Neural cell (in vitro differentiated cells): ENCODE measurements around the gene MTRR. TPM values are rescaled to one million over a fixed set of nuclear protein-coding genes. Genes with fewer than 3 reads are reported as not detected.

Experiments
- H2AFZ ChIP-seq: fragments of 200-600, 300-800 bp; sonication (generic), shearing (Covaris generic); 2 replicates; pipeline ENCODE4 v1.6.0; 2014; ENCODE audit warnings: low read depth, mild to moderate bottlenecking, antibody characterized with exemption, low read length, moderate library complexity
- H3F3A ChIP-seq: fragments of 200-600 bp; shearing (Covaris generic); 2 replicates; pipeline ENCODE4 v1.6.1; 2016; ENCODE audit warnings: mild to moderate bottlenecking, moderate library complexity, mixed read lengths, antibody characterized with exemption, low read length; ENCODE audit not compliant: insufficient read depth, poor library complexity, severe bottlenecking
- H3K27ac ChIP-seq: fragments of 200-600, 300-800 bp; sonication (generic), shearing (Covaris generic); 2 replicates; pipeline ENCODE4 v1.5.1; 2014; ENCODE audit warnings: mild to moderate bottlenecking, low read length, moderate library complexity
- H3K27me3 ChIP-seq: fragments of 300-800, 200-600 bp; sonication (generic), shearing (Covaris generic); 2 replicates; pipeline ENCODE4 v1.6.0; 2014; ENCODE audit warnings: mild to moderate bottlenecking, low read depth, low read length, moderate library complexity; ENCODE audit not compliant: insufficient read depth
- H3K36me3 ChIP-seq: fragments of 300-800, 200-600 bp; sonication (generic), shearing (Covaris generic); 2 replicates; pipeline ENCODE4 v1.5.1; 2014; ENCODE audit warnings: mild to moderate bottlenecking, antibody characterized with exemption, low read length, moderate library complexity; ENCODE audit not compliant: insufficient read depth
- H3K4me2 ChIP-seq: fragments of 300-800, 200-600 bp; sonication (generic), shearing (Covaris generic); 2 replicates; pipeline ENCODE4 v1.6.0; 2014; ENCODE audit warnings: mild to moderate bottlenecking, low read length
- H3K4me3 ChIP-seq: fragments of 300-800, 200-600 bp; sonication (generic), shearing (Covaris generic); 2 replicates; pipeline ENCODE4 v1.5.1; 2014; ENCODE audit warnings: mild to moderate bottlenecking, low read length, moderate library complexity
- H3K79me2 ChIP-seq: fragments of 200-600 bp; shearing (Covaris generic); replicated peaks from 2 replicates; pipeline ENCODE4 v1.6.0; 2014; ENCODE audit warnings: mild to moderate bottlenecking, low read length, moderate library complexity; ENCODE audit not compliant: insufficient read depth
- H3K9ac ChIP-seq: fragments of 300-800, 200-600 bp; sonication (generic), shearing (Covaris generic); 2 replicates; pipeline ENCODE4 v1.6.1; 2016; ENCODE audit warnings: mild to moderate bottlenecking, low read length, mixed read lengths
- H3K9me2 ChIP-seq: fragments of 200-600 bp; shearing (Covaris generic); 2 replicates; pipeline ENCODE4 v1.6.1; 2016; ENCODE audit warnings: mild to moderate bottlenecking, low read length, mixed read lengths; ENCODE audit not compliant: insufficient read depth
- H3K9me3 ChIP-seq: fragments of 200-600, 300-800 bp; sonication (generic), shearing (Covaris generic); 2 replicates; pipeline ENCODE4 v1.6.1; 2016; ENCODE audit warnings: mild to moderate bottlenecking, mixed run types, low read length, moderate library complexity, mixed read lengths
- H4K20me1 ChIP-seq: fragments of 200-600 bp; shearing (Covaris generic); 2 replicates; pipeline ENCODE4 v1.6.1; 2016; ENCODE audit warnings: mild to moderate bottlenecking, mixed run types; ENCODE audit not compliant: insufficient read depth
- EP300 ChIP-seq: fragments of 450-650 bp; conservative IDR thresholded peaks from 2 replicates; pipeline ENCODE4 v1.6.1; 2014; ENCODE audit warnings: antibody characterized with exemption, mild to moderate bottlenecking, moderate library complexity; ENCODE audit not compliant: poor library complexity, severe bottlenecking
- EZH2 ChIP-seq: fragments of 200-600, 300-800 bp; shearing (Covaris generic), sonication (generic); IDR thresholded peaks from 2 replicates; pipeline ENCODE4 v1.6.1; 2014; ENCODE audit warnings: antibody characterized with exemption, low read length, borderline replicate concordance, mild to moderate bottlenecking; ENCODE audit not compliant: insufficient read depth, poor library complexity, severe bottlenecking
- MXI1 ChIP-seq: fragments of 450-650 bp; conservative IDR thresholded peaks from 2 replicates; pipeline ENCODE4 v1.6.1; 2014; ENCODE audit warnings: antibody characterized with exemption, mild to moderate bottlenecking; ENCODE audit not compliant: poor library complexity, severe bottlenecking
- POLR2AphosphoS5 ChIP-seq: IDR thresholded peaks from 2 replicates; pipeline ENCODE4 v1.6.1; 2012
- RAD21 ChIP-seq: fragments of 450-650 bp; conservative IDR thresholded peaks from 2 replicates; pipeline ENCODE4 v1.6.1; 2014; ENCODE audit warnings: antibody characterized with exemption, mild to moderate bottlenecking, moderate library complexity
- SMC3 ChIP-seq: fragments of 450-650 bp; conservative IDR thresholded peaks from 2 replicates; pipeline ENCODE4 v1.6.1; 2014; ENCODE audit warnings: antibody characterized with exemption, mild to moderate bottlenecking, moderate library complexity; ENCODE audit not compliant: poor library complexity
- TAF1 ChIP-seq: IDR thresholded peaks from 2 replicates; pipeline ENCODE4 v1.6.1; 2012; ENCODE audit warnings: low read depth
- polyA plus RNA-seq: library from polyadenylated mRNA; depleted of rRNA; stranded (reverse); fragments of >200 nt; gene quantifications from 2 replicates; pipeline ENCODE4 v1.2.3, GENCODE V29; 2014
- TF ChIP-seq, protein P1 (sequence below): fragments of 450-650 bp; IDR thresholded peaks from 2 replicates; pipeline ENCODE4 v1.5.1; 2014; ENCODE audit warnings: antibody characterized with exemption, mild to moderate bottlenecking, moderate library complexity; ENCODE audit not compliant: poor library complexity, severe bottlenecking
- TF ChIP-seq, protein P2 (sequence below): IDR thresholded peaks from 2 replicates; pipeline ENCODE4 v1.6.1; 2012; ENCODE audit warnings: borderline replicate concordance

The MTRR gene
- polyA plus RNA-seq, 1 donor from 2014 or later: 34.1 TPM

DNA sequence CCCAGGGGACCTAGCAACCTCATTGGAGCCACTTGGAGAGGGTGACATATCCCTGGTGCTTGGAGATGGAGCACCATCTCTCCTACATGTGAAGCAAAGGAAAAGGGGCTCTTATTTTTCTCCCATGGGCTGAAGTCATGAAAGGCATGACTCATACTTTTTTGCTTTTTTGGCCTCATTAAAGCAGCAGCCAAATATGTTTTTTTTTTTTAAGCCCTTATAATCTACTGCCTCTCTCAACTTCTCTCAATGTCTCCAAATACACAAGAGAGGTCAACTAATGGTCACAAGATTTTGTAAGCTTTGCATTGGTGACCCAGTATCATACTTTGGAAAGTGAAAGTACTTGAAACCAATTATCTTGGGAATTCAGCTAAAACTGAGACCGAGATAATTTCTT, 16.4 kb upstream of the MTRR start:
- H3F3A ChIP-seq: no peaks in the 10 kb centered on the region
- H3K4me2 ChIP-seq: no peak overlapping the region
- no peak for TF ChIP-seq POLR2AphosphoS5
- TF ChIP-seq SMC3: no peak
- TF ChIP-seq, protein P1, sequence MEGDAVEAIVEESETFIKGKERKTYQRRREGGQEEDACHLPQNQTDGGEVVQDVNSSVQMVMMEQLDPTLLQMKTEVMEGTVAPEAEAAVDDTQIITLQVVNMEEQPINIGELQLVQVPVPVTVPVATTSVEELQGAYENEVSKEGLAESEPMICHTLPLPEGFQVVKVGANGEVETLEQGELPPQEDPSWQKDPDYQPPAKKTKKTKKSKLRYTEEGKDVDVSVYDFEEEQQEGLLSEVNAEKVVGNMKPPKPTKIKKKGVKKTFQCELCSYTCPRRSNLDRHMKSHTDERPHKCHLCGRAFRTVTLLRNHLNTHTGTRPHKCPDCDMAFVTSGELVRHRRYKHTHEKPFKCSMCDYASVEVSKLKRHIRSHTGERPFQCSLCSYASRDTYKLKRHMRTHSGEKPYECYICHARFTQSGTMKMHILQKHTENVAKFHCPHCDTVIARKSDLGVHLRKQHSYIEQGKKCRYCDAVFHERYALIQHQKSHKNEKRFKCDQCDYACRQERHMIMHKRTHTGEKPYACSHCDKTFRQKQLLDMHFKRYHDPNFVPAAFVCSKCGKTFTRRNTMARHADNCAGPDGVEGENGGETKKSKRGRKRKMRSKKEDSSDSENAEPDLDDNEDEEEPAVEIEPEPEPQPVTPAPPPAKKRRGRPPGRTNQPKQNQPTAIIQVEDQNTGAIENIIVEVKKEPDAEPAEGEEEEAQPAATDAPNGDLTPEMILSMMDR: no peak
- TF ChIP-seq EP300: no peak
- no peak for TF ChIP-seq RAD21
- TF ChIP-seq EZH2: no peak
- TF ChIP-seq, protein P2, sequence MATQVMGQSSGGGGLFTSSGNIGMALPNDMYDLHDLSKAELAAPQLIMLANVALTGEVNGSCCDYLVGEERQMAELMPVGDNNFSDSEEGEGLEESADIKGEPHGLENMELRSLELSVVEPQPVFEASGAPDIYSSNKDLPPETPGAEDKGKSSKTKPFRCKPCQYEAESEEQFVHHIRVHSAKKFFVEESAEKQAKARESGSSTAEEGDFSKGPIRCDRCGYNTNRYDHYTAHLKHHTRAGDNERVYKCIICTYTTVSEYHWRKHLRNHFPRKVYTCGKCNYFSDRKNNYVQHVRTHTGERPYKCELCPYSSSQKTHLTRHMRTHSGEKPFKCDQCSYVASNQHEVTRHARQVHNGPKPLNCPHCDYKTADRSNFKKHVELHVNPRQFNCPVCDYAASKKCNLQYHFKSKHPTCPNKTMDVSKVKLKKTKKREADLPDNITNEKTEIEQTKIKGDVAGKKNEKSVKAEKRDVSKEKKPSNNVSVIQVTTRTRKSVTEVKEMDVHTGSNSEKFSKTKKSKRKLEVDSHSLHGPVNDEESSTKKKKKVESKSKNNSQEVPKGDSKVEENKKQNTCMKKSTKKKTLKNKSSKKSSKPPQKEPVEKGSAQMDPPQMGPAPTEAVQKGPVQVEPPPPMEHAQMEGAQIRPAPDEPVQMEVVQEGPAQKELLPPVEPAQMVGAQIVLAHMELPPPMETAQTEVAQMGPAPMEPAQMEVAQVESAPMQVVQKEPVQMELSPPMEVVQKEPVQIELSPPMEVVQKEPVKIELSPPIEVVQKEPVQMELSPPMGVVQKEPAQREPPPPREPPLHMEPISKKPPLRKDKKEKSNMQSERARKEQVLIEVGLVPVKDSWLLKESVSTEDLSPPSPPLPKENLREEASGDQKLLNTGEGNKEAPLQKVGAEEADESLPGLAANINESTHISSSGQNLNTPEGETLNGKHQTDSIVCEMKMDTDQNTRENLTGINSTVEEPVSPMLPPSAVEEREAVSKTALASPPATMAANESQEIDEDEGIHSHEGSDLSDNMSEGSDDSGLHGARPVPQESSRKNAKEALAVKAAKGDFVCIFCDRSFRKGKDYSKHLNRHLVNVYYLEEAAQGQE: no peak
- no peak for TF ChIP-seq TAF1
- TF ChIP-seq MXI1: no peak
- H3K4me3 ChIP-seq: no peak overlapping the region
- H3K9me2 ChIP-seq: no peaks in the 10 kb centered on the region
- no peak overlapping the region for H3K9ac ChIP-seq
- no peaks in the 10 kb centered on the region for H3K9me3 ChIP-seq
- H2AFZ ChIP-seq: no peak overlapping the region
- H3K79me2 ChIP-seq: no peaks in the 10 kb centered on the region
- H3K27ac ChIP-seq: no peak overlapping the region
- no peaks in the 10 kb centered on the region for H3K36me3 ChIP-seq
- H4K20me1 ChIP-seq: no peaks in the 10 kb centered on the region
- H3K27me3 ChIP-seq: peaks cover 15% of the 10 kb centered on the region

DNA sequence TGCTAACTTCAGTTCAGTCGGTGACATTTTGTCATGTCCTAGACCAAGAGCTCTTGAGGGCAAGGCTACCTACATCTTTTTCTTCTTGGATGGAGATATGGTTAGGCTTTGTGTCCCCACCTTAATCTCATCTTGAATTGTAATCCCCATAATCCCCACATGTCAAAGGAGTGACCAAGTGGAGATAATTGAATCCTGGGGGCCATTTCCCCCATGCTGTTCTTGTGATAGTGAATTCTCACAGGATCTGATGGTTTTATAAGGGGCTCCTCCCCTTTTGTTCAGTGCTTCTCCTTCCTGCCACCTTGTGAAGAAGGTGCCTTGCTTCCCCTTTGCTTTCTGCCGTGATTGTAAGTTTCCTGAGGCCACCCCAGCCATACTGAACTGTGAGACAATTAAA, 16.0 kb upstream of the MTRR start:
- no peaks in the 10 kb centered on the region for H3K9me3 ChIP-seq
- no peaks in the 10 kb centered on the region for H3F3A ChIP-seq
- TF ChIP-seq, protein P1: no peak
- no peak for TF ChIP-seq RAD21
- TF ChIP-seq, protein P2: no peak
- TF ChIP-seq SMC3: no peak
- TF ChIP-seq POLR2AphosphoS5: no peak
- no peak overlapping the region for H3K4me3 ChIP-seq
- peaks cover 15% of the 10 kb centered on the region for H3K27me3 ChIP-seq
- no peak overlapping the region for H3K4me2 ChIP-seq
- no peak overlapping the region for H3K27ac ChIP-seq
- H3K36me3 ChIP-seq: no peaks in the 10 kb centered on the region
- no peaks in the 10 kb centered on the region for H3K79me2 ChIP-seq
- no peak overlapping the region for H2AFZ ChIP-seq
- no peak overlapping the region for H3K9ac ChIP-seq
- no peaks in the 10 kb centered on the region for H3K9me2 ChIP-seq
- no peaks in the 10 kb centered on the region for H4K20me1 ChIP-seq
